GM12873 (cell line): Measurements from ENCODE around the gene HIF1A.

ENCODE experiments used
- TF ChIP-seq, protein P1 (sequence below): IDR thresholded peaks from 2 replicates; pipeline ENCODE4 v1.5.1; 2012; ENCODE audit warnings: low read depth, mild to moderate bottlenecking, moderate library complexity, low read length, control low read depth; ENCODE audit not compliant: insufficient read depth; ENCODE audit errors: missing control alignments

Gene HIF1A

GRCh38 chr14:61700104-61700886, 5.0 kb downstream of the HIF1A start:
- TF ChIP-seq, protein P1, sequence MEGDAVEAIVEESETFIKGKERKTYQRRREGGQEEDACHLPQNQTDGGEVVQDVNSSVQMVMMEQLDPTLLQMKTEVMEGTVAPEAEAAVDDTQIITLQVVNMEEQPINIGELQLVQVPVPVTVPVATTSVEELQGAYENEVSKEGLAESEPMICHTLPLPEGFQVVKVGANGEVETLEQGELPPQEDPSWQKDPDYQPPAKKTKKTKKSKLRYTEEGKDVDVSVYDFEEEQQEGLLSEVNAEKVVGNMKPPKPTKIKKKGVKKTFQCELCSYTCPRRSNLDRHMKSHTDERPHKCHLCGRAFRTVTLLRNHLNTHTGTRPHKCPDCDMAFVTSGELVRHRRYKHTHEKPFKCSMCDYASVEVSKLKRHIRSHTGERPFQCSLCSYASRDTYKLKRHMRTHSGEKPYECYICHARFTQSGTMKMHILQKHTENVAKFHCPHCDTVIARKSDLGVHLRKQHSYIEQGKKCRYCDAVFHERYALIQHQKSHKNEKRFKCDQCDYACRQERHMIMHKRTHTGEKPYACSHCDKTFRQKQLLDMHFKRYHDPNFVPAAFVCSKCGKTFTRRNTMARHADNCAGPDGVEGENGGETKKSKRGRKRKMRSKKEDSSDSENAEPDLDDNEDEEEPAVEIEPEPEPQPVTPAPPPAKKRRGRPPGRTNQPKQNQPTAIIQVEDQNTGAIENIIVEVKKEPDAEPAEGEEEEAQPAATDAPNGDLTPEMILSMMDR = no peak

GRCh38 chr14:61701946-61702345, 6.6 kb downstream of the HIF1A start:
- TF ChIP-seq, protein P1 = no peak

DNA sequence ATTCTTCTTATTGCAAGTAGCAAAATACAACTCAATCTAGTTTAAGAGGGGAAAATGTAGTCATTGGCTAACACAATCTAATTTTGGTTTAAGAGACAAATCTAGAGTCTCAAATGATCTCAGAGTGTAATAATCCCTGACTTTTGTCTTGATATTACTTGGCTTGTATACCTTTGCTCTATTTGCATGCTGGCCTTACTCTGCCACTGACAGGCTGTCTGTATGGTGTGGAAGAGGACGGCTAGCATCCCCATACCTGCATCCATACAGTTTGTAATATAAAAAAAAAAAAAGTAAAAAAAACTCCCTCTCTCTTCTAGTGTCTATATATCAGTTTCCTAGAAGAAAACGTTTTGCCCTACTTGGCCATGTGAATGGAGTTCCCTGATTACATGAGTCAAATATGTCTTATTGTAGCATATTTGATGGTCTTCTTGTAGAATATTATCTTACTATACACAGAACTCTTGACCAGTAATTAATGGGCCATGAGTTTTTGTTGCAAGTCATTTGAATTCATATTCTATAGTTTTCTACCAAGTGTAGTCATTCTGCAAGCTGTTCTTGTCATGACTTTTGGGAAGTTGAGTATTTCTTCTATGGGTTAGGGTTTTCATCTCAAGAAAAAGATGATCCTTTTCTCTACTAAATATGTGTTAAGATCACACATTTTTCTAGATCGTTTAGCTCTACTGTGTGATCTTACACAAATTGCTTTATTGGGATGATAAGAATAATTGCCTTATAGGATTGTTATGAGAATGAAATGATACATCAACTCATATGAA, 8.2 kb downstream of the HIF1A start:
- TF ChIP-seq, protein P1 = no peak

DNA sequence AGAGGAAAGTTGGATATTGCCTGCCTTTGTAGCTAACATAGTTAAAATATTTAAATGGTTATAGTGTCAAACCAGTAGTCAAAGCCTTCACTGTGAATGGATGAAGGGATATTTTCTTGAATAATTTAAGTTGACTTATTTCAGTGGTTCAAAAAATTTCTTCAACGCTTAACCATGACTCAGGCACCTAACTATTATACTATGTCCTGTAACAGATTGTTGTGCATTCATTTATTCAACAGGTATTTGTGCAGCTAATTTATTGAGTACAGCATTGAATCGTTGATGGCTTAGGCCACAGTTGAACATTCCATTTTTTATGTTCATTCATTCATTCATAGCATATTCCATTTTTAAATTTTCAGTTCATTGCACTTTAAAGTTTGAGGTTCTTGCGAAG, 9.2 kb downstream of the HIF1A start:
- TF ChIP-seq, protein P1 = no peak

DNA sequence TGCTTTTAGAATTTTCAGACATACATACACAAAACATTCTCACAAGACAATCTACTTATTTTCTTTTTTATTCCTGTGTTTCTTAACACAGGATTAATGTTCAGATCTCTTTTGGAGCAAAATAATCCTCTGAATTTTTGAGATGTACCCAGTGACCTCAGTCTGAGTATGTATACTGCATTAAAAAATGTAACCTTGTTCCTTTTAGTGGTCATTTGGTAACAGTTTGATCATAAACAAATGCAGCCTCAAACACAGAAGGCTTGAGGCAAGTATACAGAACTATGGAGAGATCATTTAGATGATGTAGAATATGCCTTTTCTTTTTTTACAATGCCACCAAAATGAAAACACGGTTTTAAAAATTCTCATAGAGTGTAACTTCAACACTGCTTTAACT, 9.7 kb downstream of the HIF1A start:
- TF ChIP-seq, protein P1 = no peak

- TF ChIP-seq, protein P1 = no peak
These were observed 10.9 kb downstream of the HIF1A start for GRCh38 chr14:61706096-61706690.

DNA sequence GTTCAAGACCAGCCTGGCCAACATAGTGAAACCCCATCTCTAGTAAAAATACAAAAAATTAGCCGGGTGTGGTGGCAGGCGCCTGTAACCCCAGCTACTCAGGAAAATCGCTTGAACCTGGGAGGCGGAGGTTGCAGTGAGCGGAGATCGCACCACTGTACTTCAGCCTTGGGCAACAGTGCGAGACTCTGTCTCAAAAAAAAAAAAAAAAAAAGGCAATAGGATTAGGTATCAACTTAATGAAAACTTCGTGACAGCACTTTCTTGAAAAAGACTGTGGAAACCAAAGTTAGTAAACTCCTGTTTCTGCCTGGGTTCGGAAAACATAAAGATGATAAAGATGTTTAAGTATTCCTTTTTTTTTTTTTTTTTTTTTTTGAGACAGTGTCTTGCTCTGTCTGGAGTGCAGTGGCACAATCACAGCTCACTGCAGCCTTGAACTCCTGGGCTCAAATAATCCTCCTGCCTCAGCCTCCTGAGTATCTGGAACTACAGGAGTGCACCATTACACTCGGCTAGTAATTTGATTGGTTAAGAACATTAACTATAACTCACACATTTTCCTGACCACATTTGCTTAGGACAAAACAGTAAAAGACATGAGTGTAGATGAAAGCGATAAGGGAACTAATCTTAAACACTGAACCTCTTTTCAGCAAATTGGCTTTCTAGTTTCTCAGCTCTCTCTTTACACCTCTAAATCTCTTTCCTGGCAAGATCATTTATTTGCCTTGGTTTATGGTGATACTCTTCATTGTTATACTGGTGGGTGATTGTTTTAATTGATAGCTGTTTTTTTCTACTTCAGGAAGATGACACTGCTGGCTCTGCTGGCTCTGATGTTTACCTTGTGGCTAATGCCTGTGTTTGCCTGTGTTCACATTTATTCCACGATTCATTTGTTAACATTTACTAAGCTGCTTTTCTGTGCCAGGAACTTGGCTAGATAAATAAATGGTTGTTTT, 15.8 kb downstream of the HIF1A start:
- TF ChIP-seq, protein P1 = no peak
